Caki2 (cell line): Measurements from ENCODE around the gene PHF14. TPM values are rescaled to one million over a fixed set of nuclear protein-coding genes. Genes with fewer than 3 reads are reported as not detected.

Experiments used
- DNase-seq: peaks from one replicate; pipeline ENCODE4 v3.0.0-alpha.2; 2015; ENCODE audit warnings: low read depth
- in situ Hi-C: cut with HindIII; loops from 2 replicates; pipeline ENCODE4 v1.10.0; 2016; ENCODE audit warnings: low sequenced_read_pairs, low pct_unique_long_range_greater_than_20kb, mixed read lengths
- total RNA-seq: library from RNA; depleted of rRNA; stranded (reverse); fragments of >200 nt; shearing (Covaris generic); gene quantifications from 2 replicates; pipeline ENCODE4 v1.2.3, GENCODE V29; 2014; ENCODE audit warnings: low replicate concordance

The PHF14 gene
- total RNA-seq, 1 experiment from 2014 or later, result 36.8 TPM

DNA sequence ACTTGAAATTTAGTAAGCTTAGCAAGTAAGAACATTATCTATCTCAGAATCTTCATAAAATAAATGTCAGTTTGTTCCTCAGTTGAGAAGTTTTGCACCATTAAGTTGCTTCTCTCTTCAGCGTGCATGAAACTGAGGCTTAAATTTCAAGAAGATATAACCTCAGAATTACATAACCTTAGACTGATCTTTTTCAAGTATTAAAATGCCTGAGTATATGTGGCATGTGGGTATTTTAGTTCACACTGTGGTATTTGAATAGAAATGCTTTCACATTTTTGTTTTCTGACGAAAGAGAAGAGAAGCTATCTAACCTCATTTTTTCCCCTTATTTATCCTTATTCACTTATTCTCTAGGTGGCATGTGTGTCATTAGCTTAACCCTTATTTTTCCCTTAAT, 104.1 kb downstream of the PHF14 start:
- DNase-seq, result no peak
- in situ Hi-C loops, result no loop called here

DNA sequence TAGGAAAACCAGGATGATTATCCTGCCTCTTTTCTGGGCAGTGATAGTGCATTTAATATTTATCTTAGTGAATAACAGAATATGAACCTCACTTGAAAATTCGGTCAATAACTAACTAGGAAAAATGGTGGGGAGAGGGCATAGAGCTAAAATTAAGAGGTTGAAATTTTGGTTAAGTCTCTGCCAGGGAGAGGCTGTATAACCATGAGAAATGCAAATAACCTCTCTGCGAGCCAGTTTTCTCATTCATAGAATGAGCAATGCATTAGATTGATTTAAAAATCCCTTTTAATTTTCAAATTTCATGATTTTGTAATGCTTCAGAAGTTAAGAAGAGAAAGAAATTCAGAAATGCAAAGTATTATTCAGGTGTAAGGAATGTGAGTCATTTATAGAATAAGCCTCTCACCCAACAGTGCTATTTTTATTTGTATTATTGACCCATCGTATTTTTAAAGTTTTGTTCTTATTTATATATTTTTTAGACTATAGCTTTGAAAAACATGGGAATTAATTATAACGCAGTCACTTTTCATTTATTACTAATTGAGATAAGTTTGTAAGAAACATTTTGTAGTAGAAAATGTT, 104.7 kb downstream of the PHF14 start:
- in situ Hi-C loops, result no loop called here
- no peak for DNase-seq

DNA sequence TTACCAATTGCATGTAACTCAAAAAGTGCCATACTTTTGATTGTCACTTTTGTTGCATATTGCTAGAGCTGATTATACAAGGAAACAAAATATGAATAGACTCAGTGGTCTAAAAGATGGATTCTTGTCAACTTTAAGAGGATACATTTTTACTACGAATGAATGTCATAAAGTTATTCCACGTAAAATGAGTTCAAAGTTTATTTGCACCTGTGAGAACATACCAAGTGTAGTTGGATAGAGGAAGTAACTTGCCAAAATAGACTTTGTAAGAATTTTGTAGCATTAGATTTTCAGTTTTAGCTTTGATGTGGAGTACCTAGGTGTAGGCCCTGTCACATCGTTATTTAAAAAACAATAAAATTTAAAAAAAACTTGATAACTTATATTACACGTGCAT, 106.2 kb downstream of the PHF14 start:
- in situ Hi-C loops, result no loop called here
- no peak for DNase-seq

DNA sequence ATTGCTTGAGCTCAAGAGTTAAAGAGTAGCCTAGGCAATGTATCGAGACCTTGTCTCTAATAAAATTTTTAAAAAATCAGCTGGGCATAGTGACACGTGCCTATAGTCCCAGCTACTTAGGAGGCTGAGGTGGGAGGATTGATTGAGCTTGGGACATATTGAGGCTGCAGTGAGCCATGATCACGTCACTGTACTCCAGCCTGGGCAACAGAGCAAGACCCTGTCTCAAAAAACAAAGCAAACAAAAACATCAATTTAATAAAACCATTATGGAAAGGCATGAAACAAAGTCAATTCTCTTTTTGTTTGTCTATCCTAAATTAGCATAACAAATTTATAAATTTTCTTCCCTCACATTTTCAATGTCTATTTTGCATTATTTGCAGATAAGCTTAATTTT, 108.4 kb downstream of the PHF14 start:
- DNase-seq, result no peak
- in situ Hi-C loops, result no loop called here

DNA sequence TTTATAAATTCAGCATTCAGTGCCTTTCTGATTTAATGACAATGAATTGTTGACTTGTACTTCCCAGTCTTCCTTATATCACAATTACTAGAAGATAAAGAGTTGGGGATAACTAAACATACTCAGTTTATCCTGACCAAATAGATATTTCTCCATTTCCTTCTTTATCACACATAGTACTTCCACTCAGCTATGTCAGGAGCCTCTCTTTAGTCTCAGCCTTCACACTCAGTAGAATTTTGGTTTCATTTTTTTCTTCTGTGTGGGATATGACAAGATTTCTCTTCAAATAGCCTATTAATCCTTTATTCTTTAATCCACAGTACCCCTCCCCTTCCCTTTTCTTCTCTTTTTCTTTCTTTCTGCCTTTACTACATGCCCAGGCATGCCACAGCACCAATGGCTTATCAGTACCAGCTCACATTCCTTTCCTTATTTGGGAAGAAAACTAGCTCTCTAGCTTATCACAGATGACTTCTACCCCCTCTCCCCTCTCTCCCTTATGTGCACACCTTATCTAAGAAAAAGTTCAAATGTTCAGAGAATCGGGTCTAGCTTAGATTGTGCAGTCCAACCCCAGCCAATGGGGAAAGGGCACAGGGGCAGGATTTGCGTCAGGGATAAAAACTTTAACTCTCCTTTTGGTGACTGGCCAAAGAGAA, 109.0 kb downstream of the PHF14 start:
- in situ Hi-C loops, result no loop called here
- DNase-seq, result peak; percentile 22

DNA sequence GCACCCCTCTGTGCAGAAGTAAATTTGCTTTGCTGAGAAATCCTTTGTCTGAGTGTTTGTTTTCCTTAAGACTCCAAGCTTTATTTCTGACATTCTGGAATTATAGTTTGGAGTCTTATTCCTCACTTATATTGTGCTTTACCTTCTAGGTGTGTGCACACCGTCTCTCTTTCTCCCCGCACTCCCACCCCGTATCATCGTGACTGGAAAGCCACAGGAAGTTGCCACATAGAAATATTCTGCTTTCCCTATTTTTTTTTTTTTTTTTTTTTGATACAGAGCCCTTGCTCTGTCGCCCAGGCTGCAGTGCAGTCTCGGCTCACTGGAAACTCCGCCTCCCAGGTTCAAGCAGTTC, 109.5 kb downstream of the PHF14 start:
- DNase-seq, result no peak
- in situ Hi-C loops, result no loop called here

DNA sequence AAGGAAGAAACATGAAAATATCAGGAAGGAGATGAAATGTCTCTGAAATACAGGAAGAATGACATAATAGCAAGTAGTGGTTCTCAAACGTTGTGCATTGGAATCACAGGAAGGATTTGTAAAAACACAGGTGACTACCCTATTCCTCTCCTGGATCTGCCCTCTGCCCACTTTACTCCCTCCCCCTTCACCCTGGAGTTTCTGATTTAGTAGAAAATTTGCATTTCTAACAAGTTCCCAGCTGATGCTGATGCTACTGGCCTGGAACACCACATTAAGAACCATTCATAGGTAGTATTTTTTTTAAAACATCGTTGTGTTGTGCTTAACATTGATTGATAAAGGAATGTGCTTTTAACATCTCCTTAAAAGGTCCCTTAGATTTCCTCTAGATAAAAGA, 130.9 kb downstream of the PHF14 start:
- in situ Hi-C loops, result no loop called here
- DNase-seq, result no peak

DNA sequence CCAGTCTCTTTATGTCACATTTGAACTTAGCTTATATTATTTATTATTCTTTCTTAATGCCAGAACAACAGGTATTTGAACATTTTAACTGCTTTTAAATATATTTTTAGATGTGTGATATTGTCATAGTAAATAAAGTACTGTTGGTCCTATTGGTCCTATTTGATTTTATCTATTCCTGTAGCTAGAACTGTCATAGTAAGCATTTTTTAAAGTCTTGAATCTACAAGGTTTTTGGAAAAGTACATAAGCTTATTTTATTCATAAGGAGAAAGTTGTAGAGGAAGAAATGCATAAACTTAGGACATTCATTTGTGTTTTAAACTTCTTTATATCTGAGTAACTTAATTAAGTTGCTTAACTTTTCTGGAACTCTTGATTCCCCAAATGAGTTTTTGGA, 136.0 kb downstream of the PHF14 start:
- in situ Hi-C loops, result no loop called here
- no peak for DNase-seq

DNA sequence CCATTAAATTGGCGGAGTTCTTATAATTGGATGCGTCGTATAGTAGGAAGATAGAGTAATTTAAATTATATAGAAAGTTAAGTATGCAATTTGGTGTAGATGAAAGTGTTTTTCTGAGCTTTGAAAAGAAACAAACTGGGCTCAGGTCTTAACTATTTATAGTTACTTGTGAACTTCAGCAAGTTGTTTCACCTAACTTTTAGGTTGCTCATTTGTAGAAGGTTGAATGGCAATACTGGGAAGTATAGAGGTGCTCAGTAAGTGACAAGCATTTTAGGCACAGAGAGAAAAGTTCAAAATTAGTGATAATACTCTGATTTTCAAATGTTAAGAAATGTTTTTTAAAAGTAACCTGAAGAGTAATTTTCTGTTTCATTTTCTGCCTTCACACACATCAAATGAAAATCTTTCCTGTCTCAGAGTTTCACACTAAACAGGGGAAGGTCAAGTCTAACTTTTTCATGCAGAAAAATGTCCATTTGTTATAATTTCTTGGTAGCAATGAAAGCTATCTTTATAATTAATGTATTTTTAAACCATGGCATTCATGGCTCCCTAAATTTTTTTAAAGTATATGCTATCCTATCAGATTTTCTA, 146.5 kb downstream of the PHF14 start:
- in situ Hi-C loops, result no loop called here
- no peak for DNase-seq

DNA sequence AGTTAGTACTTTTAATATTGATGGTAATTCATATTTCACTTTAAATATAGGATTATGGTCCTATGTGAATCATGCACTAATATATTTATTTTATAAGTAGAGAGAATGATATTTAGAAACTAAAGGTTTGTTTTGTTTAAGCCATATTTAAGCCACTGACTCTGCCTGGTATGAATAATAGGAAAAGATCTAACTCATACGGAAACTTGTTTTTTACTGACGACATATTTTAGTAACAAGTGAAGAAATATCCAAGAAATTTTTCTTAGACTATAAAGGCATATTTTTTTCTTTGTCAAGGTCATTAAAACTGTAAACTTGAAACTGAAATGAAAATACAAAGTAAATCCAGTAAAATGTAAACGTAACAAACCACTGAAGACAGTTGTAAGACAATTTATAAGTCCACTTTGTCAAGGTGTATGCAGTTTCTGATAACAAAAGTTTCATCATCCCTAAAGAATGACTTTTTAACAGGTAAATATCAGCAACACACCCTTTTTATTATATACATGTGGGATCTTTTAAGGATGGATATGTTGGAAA, 147.1 kb downstream of the PHF14 start:
- in situ Hi-C loops, result no loop called here

DNA sequence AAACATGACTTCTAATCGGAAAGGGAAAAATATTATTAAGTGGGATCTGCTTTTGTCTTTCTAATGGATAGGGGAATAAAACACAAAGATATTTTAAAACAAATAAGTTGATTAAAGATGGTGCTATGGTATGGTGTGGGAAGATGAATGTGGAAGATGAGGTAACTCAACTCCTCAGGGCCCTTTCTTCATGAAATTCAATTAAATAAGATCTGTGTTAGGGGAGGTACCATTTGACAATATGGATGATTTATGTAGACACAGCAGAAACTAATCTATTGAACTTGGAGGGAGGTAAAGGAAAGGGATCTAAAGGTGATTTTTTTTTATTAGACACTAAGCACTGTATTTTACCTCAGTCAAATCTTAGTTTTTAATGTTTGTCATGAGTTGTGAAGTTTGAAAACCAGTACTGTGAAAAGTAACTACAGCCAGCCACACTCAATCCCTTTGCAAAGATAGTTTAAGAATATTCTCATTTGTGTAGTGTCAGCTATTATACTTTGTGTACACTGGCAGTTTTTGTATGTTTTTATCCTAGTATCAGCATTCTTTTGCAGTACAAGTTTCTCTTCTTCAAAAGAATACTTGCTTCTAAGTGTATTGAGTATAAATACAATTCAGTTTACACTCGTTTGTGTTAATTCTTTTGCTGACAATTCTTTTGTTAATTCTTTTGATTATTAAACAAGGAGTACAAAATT, 151.3 kb downstream of the PHF14 start:
- in situ Hi-C loops, result no loop called here
- DNase-seq, result no peak

More for the DNA sequence above, 147.1 kb downstream of the PHF14 start:
- DNase-seq, result no peak

DNA sequence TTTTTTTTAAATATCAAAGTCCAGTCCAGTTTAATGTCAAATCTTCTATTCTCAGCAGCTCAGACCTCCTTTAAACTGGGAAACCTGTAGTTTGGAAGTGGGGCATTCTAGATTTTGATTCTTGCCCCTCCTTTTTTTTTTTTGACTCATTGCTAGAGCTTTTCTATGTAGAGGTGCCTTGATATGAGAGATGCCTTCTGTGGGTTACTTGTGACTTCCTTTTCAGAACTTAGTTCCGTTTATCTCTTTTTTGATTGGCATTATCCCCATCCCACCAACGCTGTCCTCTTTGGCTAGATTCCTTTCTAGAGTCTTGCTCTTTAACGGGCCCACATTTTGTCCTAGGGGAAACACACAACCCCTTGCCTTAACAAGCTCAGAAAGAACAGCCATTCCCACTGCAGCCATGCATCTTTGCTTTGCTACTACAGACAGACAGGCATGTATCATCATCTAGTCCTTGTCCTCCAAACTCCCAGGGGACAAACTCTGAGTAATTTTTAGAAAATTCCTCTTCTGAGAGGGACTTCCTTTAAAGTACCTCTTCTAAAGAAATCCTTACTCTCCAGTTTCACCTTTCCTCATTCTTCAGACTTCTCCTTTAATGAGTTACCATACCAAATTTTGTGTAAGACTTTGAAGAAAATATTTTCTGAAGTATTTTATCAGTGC, 153.6 kb downstream of the PHF14 start:
- no peak for DNase-seq
- in situ Hi-C loops, result no loop called here

DNA sequence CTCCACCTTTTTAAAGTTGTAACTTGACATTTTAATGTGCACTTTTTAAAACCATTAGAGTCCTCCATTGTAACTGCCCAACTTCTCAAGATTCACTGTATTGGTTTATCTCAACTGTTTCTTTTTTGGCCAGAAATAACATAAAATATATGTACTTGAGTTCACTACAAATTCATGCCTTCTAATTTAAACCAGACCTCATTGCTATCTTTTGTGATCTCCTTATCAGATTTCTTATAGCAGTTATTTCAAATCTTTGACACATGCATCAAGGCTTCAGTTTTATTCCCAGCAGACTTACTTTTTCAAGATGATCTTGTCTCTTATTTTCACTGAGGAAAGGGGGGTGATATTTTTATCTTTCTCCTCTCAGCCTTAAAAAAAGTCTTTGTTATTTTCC, 154.3 kb downstream of the PHF14 start:
- no peak for DNase-seq
- in situ Hi-C loops, result no loop called here

DNA sequence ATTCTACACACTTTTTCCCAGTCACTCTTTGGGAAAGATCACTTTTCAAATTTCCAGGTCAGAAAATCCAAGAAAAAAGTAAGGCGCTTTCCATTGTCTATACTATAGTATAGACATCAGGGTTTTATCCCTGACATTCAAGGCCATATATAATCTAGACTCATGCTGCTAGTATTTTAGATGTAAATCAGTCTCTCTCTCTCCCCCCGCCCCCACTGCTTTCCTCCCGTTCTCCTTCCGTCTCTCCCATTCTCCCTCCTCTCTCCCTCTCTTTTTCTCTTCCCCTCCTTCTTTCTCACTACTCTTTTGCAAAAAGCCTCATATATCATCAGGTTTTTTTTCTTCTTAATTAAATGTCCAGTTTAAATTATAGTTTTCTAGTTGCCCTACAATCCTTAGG, 154.8 kb downstream of the PHF14 start:
- in situ Hi-C loops, result no loop called here
- DNase-seq, result no peak

DNA sequence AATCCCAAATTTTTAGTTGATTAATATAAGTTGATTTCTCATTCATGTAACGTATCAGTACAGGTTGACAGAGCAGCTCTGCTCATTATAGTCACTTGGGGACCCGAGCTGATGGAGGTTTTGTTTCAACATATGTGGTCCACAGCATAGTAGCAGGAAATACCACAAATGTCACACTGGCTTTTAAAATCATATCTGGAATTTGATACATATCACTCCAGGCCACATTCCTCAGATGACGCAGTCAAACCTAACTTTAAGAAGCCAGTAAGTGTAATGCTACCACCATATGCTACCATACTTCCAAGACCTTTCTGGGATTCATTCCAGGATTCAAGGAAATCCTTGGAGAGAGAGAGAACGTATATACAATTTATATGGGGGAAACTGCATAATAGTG, 156.3 kb downstream of the PHF14 start:
- DNase-seq, result no peak
- in situ Hi-C loops, result no loop called here

DNA sequence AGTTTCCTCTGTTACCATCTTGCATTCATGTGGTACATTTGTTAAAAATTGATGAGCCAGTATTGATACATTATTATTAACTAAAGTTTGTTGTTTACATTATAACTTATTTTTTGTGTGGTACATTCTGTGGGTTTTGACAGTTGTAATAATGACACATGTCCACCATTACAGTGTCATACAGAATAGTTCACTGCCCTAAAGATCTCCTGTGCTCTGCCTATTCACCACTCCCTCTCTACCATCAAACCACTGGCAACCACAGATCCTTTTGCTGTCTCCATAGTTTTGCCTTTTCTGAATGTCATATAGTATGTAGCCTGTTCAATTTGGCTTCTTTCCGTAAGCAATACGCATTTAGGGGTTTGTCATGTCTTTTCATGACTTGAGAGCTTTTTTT, 156.9 kb downstream of the PHF14 start:
- in situ Hi-C loops, result no loop called here
- DNase-seq, result no peak

DNA sequence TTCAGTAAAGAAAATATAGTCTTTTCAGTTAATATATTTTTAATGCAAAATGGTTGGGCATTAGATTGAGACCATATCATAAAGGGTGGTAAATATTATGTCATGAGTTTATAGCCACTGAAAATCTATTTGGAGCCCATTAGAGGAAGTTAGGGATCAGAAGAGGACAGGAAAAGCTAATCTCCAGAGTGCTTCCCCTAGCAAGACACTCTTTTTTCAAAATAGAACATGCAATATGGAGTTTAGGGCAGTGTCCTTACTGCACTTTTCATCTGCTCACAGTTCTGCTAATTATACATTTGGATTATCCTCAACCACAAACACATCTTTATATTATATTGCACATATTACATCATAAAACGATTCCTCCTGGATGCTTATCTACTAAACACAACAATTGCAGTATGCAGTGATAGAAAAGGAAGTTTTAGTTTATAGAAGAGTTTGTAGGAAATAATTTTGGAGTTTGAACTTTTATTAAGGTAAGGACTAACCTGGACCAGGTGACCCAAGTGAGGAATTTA, 159.8 kb downstream of the PHF14 start:
- in situ Hi-C loops, result no loop called here
- DNase-seq, result no peak

DNA sequence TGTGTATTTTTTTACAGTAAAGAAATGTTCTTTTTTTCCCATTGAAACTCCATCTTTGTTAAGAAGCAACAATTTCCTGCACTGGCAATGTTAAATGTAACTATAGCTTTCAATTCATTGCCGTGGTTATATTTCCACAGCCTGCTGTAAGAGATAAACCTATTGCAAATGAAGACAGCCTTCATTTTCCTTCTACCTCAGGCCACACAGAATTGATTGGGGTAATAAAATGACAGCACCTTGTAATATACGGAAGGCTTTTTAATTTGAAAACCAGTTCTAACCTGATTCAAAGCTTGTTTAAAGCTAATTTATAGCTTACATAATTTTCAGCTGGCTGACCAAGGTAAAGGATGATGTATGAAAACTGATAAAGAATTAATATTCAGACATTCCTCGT, 161.9 kb downstream of the PHF14 start:
- in situ Hi-C loops, result no loop called here
- no peak for DNase-seq

DNA sequence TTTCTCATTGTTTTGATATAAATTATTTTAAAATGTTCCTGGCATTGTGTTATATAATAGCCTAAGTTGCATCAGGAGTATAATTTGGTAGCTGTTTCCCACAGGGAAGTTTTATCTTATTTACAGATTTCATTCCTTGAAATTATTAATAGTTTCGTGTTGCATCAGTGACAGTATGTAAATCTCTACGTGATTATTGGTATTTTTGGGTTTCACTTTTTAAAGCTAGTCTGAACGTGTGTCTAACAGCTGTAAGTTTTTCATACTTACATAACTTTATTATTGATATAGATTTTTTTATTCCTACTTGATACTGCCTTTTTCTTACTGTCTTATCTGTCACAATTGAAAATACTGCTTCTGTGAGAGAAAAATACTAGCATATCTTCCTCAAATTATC, 167.9 kb downstream of the PHF14 start:
- in situ Hi-C loops, result no loop called here

More for the DNA sequence above, 167.9 kb downstream of the PHF14 start:
- no peak for DNase-seq
